Activated CD8-positive, alpha-beta T cell treated with anti-CD3 and anti-CD28 coated beads for 36 hours (primary cell): Measurements from ENCODE around the gene TSPAN4. TPM values are rescaled to one million over a fixed set of nuclear protein-coding genes. Genes with fewer than 3 reads are reported as not detected.

ENCODE experiments used
- ATAC-seq: fragments of 200-7000 bp; cut with Tn5 transposase; one replicate; pipeline ENCODE4 v1.10.0; 2021; ENCODE audit warnings: mild to moderate bottlenecking, moderate library complexity
- CTCF ChIA-PET: fragments of 350-600 bp; sonication (Branson Sonifier 250); formaldehyde crosslinking; loops from one replicate; lab custom pipeline; 2021; ENCODE audit warnings: antibody characterized with exemption; lab: Charles Lee
- POLR2A ChIA-PET: fragments of 350-600 bp; sonication (Branson Sonifier 250); formaldehyde crosslinking; loops from one replicate; lab custom pipeline; 2021; ENCODE audit warnings: antibody characterized with exemption; lab: Charles Lee
- DNase-seq: peaks from one replicate; pipeline ENCODE4 v3.0.0-alpha.2; 2020
- H3K27ac Mint-ChIP-seq: one replicate; pipeline ENCODE4 v1.8.0; 2021; ENCODE audit warnings: mild to moderate bottlenecking, mixed read lengths
- H3K27me3 Mint-ChIP-seq: one replicate; pipeline ENCODE4 v1.8.0; 2021; ENCODE audit warnings: mixed read lengths
- H3K36me3 Mint-ChIP-seq: one replicate; pipeline ENCODE4 v1.8.0; 2021; ENCODE audit warnings: low read depth, mixed read lengths
- H3K4me1 Mint-ChIP-seq: one replicate; pipeline ENCODE4 v1.8.0; 2021; ENCODE audit warnings: low read depth, mixed read lengths
- H3K4me3 Mint-ChIP-seq: one replicate; pipeline ENCODE4 v1.8.0; 2021; ENCODE audit warnings: mild to moderate bottlenecking, moderate library complexity, mixed read lengths
- H3K9me3 Mint-ChIP-seq: one replicate; pipeline ENCODE4 v1.8.0; 2021; ENCODE audit warnings: mixed read lengths
- intact Hi-C: fragments of 100-400 bp; cut with micrococcal nuclease; formaldehyde crosslinking; loops from one replicate; pipeline ENCODE4 v1.10.0; 2022
- total RNA-seq, 2 experiments: library from RNA; stranded (reverse); gene quantifications; one replicate each; pipeline ENCODE4 v1.2.3, GENCODE V29; 2021
- TF ChIP-seq, protein P1 (sequence below): fragments of 200-600 bp; IDR thresholded peaks from one replicate; pipeline ENCODE4 v1.8.0; 2022; ENCODE audit warnings: antibody characterized with exemption, mild to moderate bottlenecking

Gene TSPAN4
- total RNA-seq, 2 experiments from 2014 or later, result 15.4 to 16.0 TPM

DNA sequence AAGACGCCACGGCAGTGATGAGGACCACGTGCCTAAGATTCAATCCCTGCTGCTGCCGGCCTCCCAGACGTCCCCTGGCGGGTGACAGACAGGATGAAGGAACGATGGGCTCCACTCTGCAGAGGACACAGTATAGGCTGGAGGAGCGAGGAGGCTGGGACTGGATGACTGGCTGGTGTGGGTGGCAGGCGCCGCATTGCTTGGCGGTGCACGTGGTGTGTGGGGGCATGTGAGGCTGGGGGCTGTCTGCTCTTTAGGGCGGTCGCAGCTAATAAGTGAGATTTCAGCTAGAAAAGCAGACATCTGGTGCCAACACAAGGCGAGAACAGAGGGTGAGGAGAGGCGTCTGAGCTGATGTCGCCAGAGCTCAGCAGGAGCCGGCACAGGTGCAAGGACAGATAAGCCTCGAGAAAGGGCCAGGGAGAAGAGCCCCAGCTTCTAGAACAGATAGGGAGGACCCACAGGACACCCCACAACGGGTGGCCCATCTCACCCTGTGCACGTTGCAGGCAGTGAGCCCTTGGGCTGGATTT lies 33.2 kb downstream of the TSPAN4 start:
- intact Hi-C loops, result no loop called here
- CTCF ChIA-PET, result interaction anchor here (0.9 to 1.3 kb wide), 2 partner anchors 27 to 100 kb away, joined by 3 read pairs; no protein-coding TSS in a partner anchor
- ATAC-seq (no peak), DNase-seq (no peak)
- Mint-ChIP-seq H3K36me3 (peaks cover 15% of the 10 kb centered on the region), H3K4me1 (no peaks in the 10 kb centered on the region), H3K4me3 (no peak overlapping the region), H3K27me3 (no peaks in the 10 kb centered on the region), H3K9me3 (no peaks in the 10 kb centered on the region), H3K27ac (no peak overlapping the region)
- TF ChIP-seq, protein P1, sequence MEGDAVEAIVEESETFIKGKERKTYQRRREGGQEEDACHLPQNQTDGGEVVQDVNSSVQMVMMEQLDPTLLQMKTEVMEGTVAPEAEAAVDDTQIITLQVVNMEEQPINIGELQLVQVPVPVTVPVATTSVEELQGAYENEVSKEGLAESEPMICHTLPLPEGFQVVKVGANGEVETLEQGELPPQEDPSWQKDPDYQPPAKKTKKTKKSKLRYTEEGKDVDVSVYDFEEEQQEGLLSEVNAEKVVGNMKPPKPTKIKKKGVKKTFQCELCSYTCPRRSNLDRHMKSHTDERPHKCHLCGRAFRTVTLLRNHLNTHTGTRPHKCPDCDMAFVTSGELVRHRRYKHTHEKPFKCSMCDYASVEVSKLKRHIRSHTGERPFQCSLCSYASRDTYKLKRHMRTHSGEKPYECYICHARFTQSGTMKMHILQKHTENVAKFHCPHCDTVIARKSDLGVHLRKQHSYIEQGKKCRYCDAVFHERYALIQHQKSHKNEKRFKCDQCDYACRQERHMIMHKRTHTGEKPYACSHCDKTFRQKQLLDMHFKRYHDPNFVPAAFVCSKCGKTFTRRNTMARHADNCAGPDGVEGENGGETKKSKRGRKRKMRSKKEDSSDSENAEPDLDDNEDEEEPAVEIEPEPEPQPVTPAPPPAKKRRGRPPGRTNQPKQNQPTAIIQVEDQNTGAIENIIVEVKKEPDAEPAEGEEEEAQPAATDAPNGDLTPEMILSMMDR, result no peak
- POLR2A ChIA-PET, result interaction anchor here (0.9 kb wide), 1 partner anchor 9 kb away, joined by 4 read pairs; no protein-coding TSS in a partner anchor

DNA sequence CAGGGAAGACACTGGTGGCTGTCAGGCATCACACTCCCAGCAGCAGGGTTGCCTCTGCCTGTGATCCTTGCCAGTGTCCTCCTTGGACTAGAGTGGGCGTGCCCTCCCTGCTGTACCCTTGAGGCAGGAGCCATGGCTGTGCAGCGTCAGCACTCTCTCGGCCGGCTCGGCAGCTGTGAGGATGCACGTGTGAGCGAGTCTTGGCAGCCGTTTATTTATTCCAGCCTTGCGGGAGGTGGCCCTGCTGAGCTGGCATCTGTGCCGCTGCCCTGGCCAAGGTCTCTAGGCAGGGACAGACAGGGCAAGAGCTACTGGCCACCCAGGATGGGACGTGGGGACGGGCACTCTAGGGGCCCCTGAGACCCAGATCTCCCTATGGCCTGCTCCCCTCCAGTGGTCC lies 33.9 kb downstream of the TSPAN4 start:
- no peak overlapping the region for H3K4me3 Mint-ChIP-seq
- no peaks in the 10 kb centered on the region for H3K4me1 Mint-ChIP-seq
- H3K27ac Mint-ChIP-seq, result no peak overlapping the region
- TF ChIP-seq, protein P1, result no peak
- peaks cover 15% of the 10 kb centered on the region for H3K36me3 Mint-ChIP-seq
- CTCF ChIA-PET, result interaction anchor here (1.3 kb wide), 1 partner anchor 28 kb away, joined by 3 read pairs; no protein-coding TSS in a partner anchor
- H3K9me3 Mint-ChIP-seq, result no peaks in the 10 kb centered on the region
- ATAC-seq (no peak), DNase-seq (no peak)
- no peaks in the 10 kb centered on the region for H3K27me3 Mint-ChIP-seq
- intact Hi-C loops, result no loop called here
- POLR2A ChIA-PET, result no interaction called here

DNA sequence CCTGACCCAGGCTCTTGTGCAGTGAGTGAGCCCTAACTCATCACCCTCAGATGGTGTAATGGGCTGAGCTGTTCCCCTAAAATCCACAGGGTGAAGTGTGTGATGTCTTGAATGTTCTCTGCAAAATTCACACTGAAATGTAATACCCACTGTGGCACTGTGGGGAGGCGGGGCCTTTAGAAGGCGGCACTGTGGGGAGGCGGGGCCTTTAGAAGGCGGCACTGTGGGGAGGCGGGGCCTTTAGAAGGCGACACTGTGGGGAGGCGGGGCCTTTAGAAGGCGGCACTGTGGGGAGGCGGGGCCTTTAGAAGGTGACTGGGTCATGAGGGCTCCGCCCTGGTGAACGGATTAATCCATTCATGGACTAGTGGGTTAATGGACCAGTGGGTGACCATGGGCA lies 34.9 kb downstream of the TSPAN4 start:
- H3K36me3 Mint-ChIP-seq, result peaks cover 21% of the 10 kb centered on the region
- DNase-seq, result peak; percentile 49
- TF ChIP-seq, protein P1, result no peak
- ChIA-PET POLR2A (interaction anchor here (0.5 kb wide), 1 partner anchor 154 kb away, joined by 3 read pairs; no protein-coding TSS in a partner anchor), CTCF (interaction anchor here (1.3 kb wide), 1 partner anchor 29 kb away, joined by 3 read pairs; no protein-coding TSS in a partner anchor)
- H3K4me1 Mint-ChIP-seq, result no peaks in the 10 kb centered on the region
- no peaks in the 10 kb centered on the region for H3K9me3 Mint-ChIP-seq
- peak; percentile 68 for ATAC-seq
- no peak overlapping the region for H3K4me3 Mint-ChIP-seq
- no peak overlapping the region for H3K27ac Mint-ChIP-seq
- intact Hi-C loops, result no loop called here
- no peaks in the 10 kb centered on the region for H3K27me3 Mint-ChIP-seq

DNA sequence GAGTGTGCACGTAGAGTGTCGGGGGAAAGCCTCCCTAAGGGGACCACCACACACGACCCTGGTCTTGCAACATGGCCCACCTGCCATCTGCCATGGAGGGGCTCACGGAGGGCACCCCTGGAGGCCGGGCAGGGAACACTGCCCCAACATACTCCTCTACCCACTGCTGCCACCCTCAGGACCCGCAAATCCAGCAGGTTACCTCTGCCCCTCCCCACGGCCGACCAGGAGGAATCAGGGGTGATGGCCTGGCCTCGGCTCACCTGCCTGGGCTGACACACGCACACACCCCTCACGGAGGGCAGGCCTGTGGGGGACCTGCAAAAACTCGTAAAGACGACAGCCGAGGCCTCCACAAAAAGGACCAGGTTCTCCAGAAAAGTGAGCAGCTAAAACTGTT lies 37.8 kb downstream of the TSPAN4 start:
- ChIA-PET POLR2A (no interaction called here), CTCF (no interaction called here)
- H3K36me3 Mint-ChIP-seq, result peaks cover 15% of the 10 kb centered on the region
- H3K4me3 Mint-ChIP-seq, result no peak overlapping the region
- no peaks in the 10 kb centered on the region for H3K4me1 Mint-ChIP-seq
- ATAC-seq, result no peak
- H3K27ac Mint-ChIP-seq, result no peak overlapping the region
- H3K9me3 Mint-ChIP-seq, result no peaks in the 10 kb centered on the region
- intact Hi-C loops, result no loop called here
- TF ChIP-seq, protein P1, result no peak
- no peak for DNase-seq
- no peaks in the 10 kb centered on the region for H3K27me3 Mint-ChIP-seq

DNA sequence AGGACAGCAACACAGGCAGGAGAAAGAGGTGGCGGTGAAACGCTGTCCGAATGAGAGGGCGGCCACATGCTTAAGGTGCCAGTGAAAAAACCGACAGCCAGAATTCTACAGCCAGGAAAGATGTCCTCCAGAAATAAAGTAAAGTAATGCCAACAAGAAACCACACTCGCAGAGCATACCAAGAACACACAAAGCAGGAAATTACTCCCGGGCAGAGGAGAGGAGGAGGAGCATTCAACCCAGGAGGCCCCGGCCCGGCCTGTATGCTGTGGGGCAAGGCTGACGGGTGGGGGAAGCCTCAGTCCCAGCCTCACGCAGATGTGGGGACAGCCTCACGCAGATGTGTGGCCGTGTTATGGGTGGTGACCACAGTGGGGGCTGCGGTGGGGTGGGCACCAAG lies 39.9 kb downstream of the TSPAN4 start:
- DNase-seq (no peak), ATAC-seq (no peak)
- TF ChIP-seq, protein P1, result no peak
- H3K4me1 Mint-ChIP-seq, result no peaks in the 10 kb centered on the region
- H3K9me3 Mint-ChIP-seq, result no peaks in the 10 kb centered on the region
- intact Hi-C loops, result no loop called here
- H3K27ac Mint-ChIP-seq, result no peak overlapping the region
- no peak overlapping the region for H3K4me3 Mint-ChIP-seq
- CTCF ChIA-PET, result no interaction called here
- H3K36me3 Mint-ChIP-seq, result peaks cover 18% of the 10 kb centered on the region
- POLR2A ChIA-PET, result no interaction called here
- H3K27me3 Mint-ChIP-seq, result no peaks in the 10 kb centered on the region
